Upper lobe of left lung (tissue), 6 donors: ENCODE results near the gene PLEKHG4B. TPM values are rescaled to one million over a fixed set of nuclear protein-coding genes. Genes with fewer than 3 reads are reported as not detected.
A peak's percentile ranks its signal among the peaks of the same experiment; 100 is the strongest.

Experiments
- ATAC-seq, 2 donors: fragments of 200-7000 bp; cut with Tn5 transposase; one replicate each; pipeline ENCODE4 v1.9.1; 2022; ENCODE audit warnings: mild to moderate bottlenecking in 2 of 2, moderate library complexity in 2 of 2; ENCODE audit not compliant: low FRiP score in 2 of 2
- DNase-seq, 2 donors: peaks; one replicate each; pipeline ENCODE4 v3.0.0-alpha.2; 2019 to 2020
- H3K27ac ChIP-seq, 4 donors: fragments of 200-600 bp; sonication (generic); one replicate each; pipeline ENCODE4 v1.5.1; 2016 to 2019
- H3K27me3 ChIP-seq, 4 donors: fragments of 200-600 bp; sonication (generic); one replicate each; pipeline ENCODE4 v1.5.1; 2017 to 2019
- H3K36me3 ChIP-seq, 4 donors: fragments of 200-600 bp; sonication (generic); one replicate each; pipeline ENCODE4 v1.5.1; 2016 to 2019
- H3K4me1 ChIP-seq, 4 donors: fragments of 200-600 bp; sonication (generic); one replicate each; pipeline ENCODE4 v1.5.1; 2018 to 2019
- H3K4me3 ChIP-seq, 4 donors: fragments of 200-600 bp; sonication (generic); one replicate each; pipeline ENCODE4 v1.5.1; 2017 to 2019; ENCODE audit warnings: mild to moderate bottlenecking in 2 of 4, moderate library complexity in 1 of 4
- H3K9me3 ChIP-seq, 4 donors: fragments of 200-600 bp; sonication (generic); one replicate each; pipeline ENCODE4 v1.5.1; 2018 to 2019
- CTCF ChIP-seq, 6 experiments: fragments of 450-650 bp in 4 of 6; fragments of 200-600 bp in 2 of 6; sonication (generic) in 2 of 6; IDR thresholded peaks; one replicate each; pipeline ENCODE4 v1.5.1; 2016 to 2019; ENCODE audit warnings: antibody characterized with exemption in 6 of 6
- EP300 ChIP-seq, 4 donors: sonication (generic); formaldehyde crosslinking; IDR thresholded peaks; one replicate each; pipeline ENCODE4 v1.5.1; 2017; ENCODE audit warnings: antibody characterized with exemption in 4 of 4, control low read depth in 2 of 4
- POLR2A ChIP-seq, 4 donors: fragments of 450-650 bp; IDR thresholded peaks; one replicate each; pipeline ENCODE4 v1.5.1; 2016 to 2017; ENCODE audit warnings: antibody characterized with exemption in 4 of 4, mild to moderate bottlenecking in 2 of 4
- POLR2AphosphoS5 ChIP-seq, 2 donors: sonication (generic); formaldehyde crosslinking; IDR thresholded peaks; one replicate each; pipeline ENCODE4 v1.5.1; 2017; ENCODE audit warnings: antibody characterized with exemption in 2 of 2
- WGBS, 2 donors: methylation state at CpG; one replicate each; pipeline ENCODE4 v1.1.5; 2017 to 2018; 5-methylcytosine and 5-hydroxymethylcytosine counted together
- total RNA-seq, 6 donors: library from RNA; depleted of rRNA in 4 of 6; stranded (reverse); fragments of >200 nt in 4 of 6; gene quantifications; one replicate each; pipeline versions ENCODE4 v1.1.0 to v1.2.1, GENCODE V29; 2016 to 2021
- donor health status: DM: no; HTN: no; CAD: no; lungs with moderate emphysema.
- donor health status: DM: no; HTN: yes; CAD: no; lungs with severe emphysema.

The PLEKHG4B gene
- total RNA-seq, 6 donors from 2014 or later: 0.40 to 5.9 (median 2.9) TPM

- H3K27me3 ChIP-seq: no peaks in the 10 kb centered on the region
- ATAC-seq (peak in 1 of 2 donors; percentile 27), DNase-seq (peak in 1 of 2 donors; percentile 67)
- 87 to 88% methylated on average over 10 to 12 of the region's 12 CpGs for WGBS, 2 donors
- TF ChIP-seq CTCF (IDR thresholded peaks at IDR 0.05) (no peak), POLR2AphosphoS5 (IDR thresholded peaks at IDR 0.05) (no peak), EP300 (IDR thresholded peaks at IDR 0.05) (no peak)
- H3K36me3 ChIP-seq: no peaks in the 10 kb centered on the region
- no peak overlapping the region for H3K27ac ChIP-seq
- no peaks in the 10 kb centered on the region for H3K9me3 ChIP-seq
- H3K4me1 ChIP-seq: no peaks in the 10 kb centered on the region
- H3K4me3 ChIP-seq: no peak overlapping the region
Measured at GRCh38 chr5:138936-139335, 47.0 kb downstream of the PLEKHG4B start.

GRCh38 chr5:139579-140442 is 47.8 kb downstream of the PLEKHG4B start:
- Histone ChIP-seq H3K27me3 (no peaks in the 10 kb centered on the region), H3K4me1 (no peaks in the 10 kb centered on the region), H3K9me3 (no peaks in the 10 kb centered on the region), H3K4me3 (no peak overlapping the region), H3K27ac (no peak overlapping the region), H3K36me3 (no peaks in the 10 kb centered on the region)
- ATAC-seq (no peak), DNase-seq (peak in 1 of 2 donors; percentile 78)
- 91 to 96% methylated on average over 5 to 32 of the region's 36 CpGs for WGBS, 2 donors
- no peak for TF ChIP-seq CTCF (IDR thresholded peaks at IDR 0.05)
- TF ChIP-seq POLR2AphosphoS5 (IDR thresholded peaks at IDR 0.05): no peak
- no peak for TF ChIP-seq EP300 (IDR thresholded peaks at IDR 0.05)
- TF ChIP-seq POLR2A (IDR thresholded peaks at IDR 0.05): no peak

GRCh38 chr5:140443-140829 is 48.5 kb downstream of the PLEKHG4B start:
- no peak for DNase-seq
- H3K9me3 ChIP-seq: no peaks in the 10 kb centered on the region
- WGBS, 2 donors: 88 to 95% methylated on average over 4 to 6 of the region's 7 CpGs

GRCh38 chr5:141211-141610 is 49.2 kb downstream of the PLEKHG4B start:
- TF ChIP-seq POLR2A (IDR thresholded peaks at IDR 0.05) (no peak), EP300 (IDR thresholded peaks at IDR 0.05) (no peak), POLR2AphosphoS5 (IDR thresholded peaks at IDR 0.05) (no peak), CTCF (IDR thresholded peaks at IDR 0.05) (no peak)
- no peak for DNase-seq
- Histone ChIP-seq H3K27ac (no peak overlapping the region), H3K4me1 (no peaks in the 10 kb centered on the region), H3K27me3 (no peaks in the 10 kb centered on the region), H3K36me3 (no peaks in the 10 kb centered on the region), H3K9me3 (no peaks in the 10 kb centered on the region), H3K4me3 (no peak overlapping the region)
- 89 to 90% methylated on average over 11 to 13 of the region's 13 CpGs for WGBS, 2 donors
- ATAC-seq: no peak

More at GRCh38 chr5:140443-140829, 48.5 kb downstream of the PLEKHG4B start:
- Histone ChIP-seq H3K4me3 (no peak overlapping the region), H3K36me3 (no peaks in the 10 kb centered on the region), H3K4me1 (no peaks in the 10 kb centered on the region), H3K27ac (no peak overlapping the region), H3K27me3 (no peaks in the 10 kb centered on the region)
- no peak for TF ChIP-seq POLR2A (IDR thresholded peaks at IDR 0.05)
- no peak for TF ChIP-seq EP300 (IDR thresholded peaks at IDR 0.05)
- no peak for TF ChIP-seq POLR2AphosphoS5 (IDR thresholded peaks at IDR 0.05)
- TF ChIP-seq CTCF (IDR thresholded peaks at IDR 0.05): no peak
- peak in 1 of 2 donors; percentile 4 for ATAC-seq
